Cardiac muscle cell (in vitro differentiated cells and primary cell): ENCODE data around the gene RCVRN. TPM values are rescaled to one million over a fixed set of nuclear protein-coding genes. Genes with fewer than 3 reads are reported as not detected.

Experiments
- DNase-seq, 2 donors: peaks; one replicate each; pipeline versions ENCODE4 v3.0.0 to v3.0.0-alpha.2; 2010 to 2017; ENCODE audit warnings: low read depth in 1 of 2, low spot score in 1 of 2
- H3K27ac ChIP-seq: fragments of 200-600 bp; sonication (generic); 2 replicates; pipeline ENCODE4 v1.5.1; 2016
- H3K27me3 ChIP-seq: fragments of 200-600 bp; sonication (generic); 2 replicates; pipeline ENCODE4 v1.6.0; 2016; ENCODE audit warnings: control low read depth
- H3K36me3 ChIP-seq: fragments of 200-600 bp; sonication (generic); 2 replicates; pipeline ENCODE4 v1.5.1; 2016; ENCODE audit warnings: control low read depth
- H3K4me1 ChIP-seq: fragments of 200-600 bp; sonication (generic); 2 replicates; pipeline ENCODE4 v1.8.1; 2017; ENCODE audit warnings: low read depth, mild to moderate bottlenecking, mixed run types
- H3K4me3 ChIP-seq: fragments of 200-600 bp; sonication (generic); 2 replicates; pipeline ENCODE4 v1.5.1; 2016; ENCODE audit warnings: mild to moderate bottlenecking
- H3K9me3 ChIP-seq: fragments of 200-600 bp; sonication (generic); 2 replicates; pipeline ENCODE4 v1.5.1; 2017; ENCODE audit warnings: low read depth, mild to moderate bottlenecking, control low read depth
- polyA plus RNA-seq: library from polyadenylated mRNA; unstranded; fragments of >200 nt; fragmentation: Nextera tagmentation; extraction: Ambion mirVana; gene quantifications from 2 replicates; pipeline ENCODE4 v1.2.1, GENCODE V29; 2016
- total RNA-seq: library from RNA; depleted of rRNA; stranded (reverse); fragments of >200 nt; gene quantifications from 2 replicates; pipeline ENCODE4 v1.2.3, GENCODE V29; 2016
- TF ChIP-seq, protein P1 (sequence below): IDR thresholded peaks from 2 replicates; pipeline ENCODE4 v1.5.1; 2012; ENCODE audit warnings: low read depth, mild to moderate bottlenecking, low read length

Gene RCVRN
- total and polyA plus RNA-seq, 2 experiments from 2014 or later = 0.06 TPM; not detected in 1

DNA sequence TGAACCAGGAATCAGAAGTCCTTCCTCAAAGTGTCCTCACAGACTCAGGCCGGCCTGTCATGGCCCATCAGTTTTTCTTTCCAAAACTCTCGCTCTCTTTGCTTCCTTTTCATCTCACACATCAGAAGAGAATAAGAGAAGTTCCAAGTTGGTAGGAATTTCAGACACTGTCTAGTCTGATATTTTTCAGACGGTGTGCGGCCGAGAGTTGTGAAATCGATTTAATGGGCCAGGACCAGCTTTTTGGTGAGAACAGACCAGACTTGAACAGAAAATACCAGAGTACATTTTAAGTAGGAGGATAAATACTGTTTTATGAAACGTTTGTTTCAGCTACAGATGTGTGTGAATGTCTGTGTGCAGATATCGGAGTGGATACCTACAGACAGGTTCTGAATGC is 24.8 kb upstream of the RCVRN start:
- no peak overlapping the region for H3K4me3 ChIP-seq
- H3K36me3 ChIP-seq = no peaks in the 10 kb centered on the region
- no peaks in the 10 kb centered on the region for H3K9me3 ChIP-seq
- no peaks in the 10 kb centered on the region for H3K4me1 ChIP-seq
- no peak overlapping the region for H3K27ac ChIP-seq
- DNase-seq = no peak
- TF ChIP-seq, protein P1, sequence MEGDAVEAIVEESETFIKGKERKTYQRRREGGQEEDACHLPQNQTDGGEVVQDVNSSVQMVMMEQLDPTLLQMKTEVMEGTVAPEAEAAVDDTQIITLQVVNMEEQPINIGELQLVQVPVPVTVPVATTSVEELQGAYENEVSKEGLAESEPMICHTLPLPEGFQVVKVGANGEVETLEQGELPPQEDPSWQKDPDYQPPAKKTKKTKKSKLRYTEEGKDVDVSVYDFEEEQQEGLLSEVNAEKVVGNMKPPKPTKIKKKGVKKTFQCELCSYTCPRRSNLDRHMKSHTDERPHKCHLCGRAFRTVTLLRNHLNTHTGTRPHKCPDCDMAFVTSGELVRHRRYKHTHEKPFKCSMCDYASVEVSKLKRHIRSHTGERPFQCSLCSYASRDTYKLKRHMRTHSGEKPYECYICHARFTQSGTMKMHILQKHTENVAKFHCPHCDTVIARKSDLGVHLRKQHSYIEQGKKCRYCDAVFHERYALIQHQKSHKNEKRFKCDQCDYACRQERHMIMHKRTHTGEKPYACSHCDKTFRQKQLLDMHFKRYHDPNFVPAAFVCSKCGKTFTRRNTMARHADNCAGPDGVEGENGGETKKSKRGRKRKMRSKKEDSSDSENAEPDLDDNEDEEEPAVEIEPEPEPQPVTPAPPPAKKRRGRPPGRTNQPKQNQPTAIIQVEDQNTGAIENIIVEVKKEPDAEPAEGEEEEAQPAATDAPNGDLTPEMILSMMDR = no peak
- H3K27me3 ChIP-seq = no peaks in the 10 kb centered on the region

DNA sequence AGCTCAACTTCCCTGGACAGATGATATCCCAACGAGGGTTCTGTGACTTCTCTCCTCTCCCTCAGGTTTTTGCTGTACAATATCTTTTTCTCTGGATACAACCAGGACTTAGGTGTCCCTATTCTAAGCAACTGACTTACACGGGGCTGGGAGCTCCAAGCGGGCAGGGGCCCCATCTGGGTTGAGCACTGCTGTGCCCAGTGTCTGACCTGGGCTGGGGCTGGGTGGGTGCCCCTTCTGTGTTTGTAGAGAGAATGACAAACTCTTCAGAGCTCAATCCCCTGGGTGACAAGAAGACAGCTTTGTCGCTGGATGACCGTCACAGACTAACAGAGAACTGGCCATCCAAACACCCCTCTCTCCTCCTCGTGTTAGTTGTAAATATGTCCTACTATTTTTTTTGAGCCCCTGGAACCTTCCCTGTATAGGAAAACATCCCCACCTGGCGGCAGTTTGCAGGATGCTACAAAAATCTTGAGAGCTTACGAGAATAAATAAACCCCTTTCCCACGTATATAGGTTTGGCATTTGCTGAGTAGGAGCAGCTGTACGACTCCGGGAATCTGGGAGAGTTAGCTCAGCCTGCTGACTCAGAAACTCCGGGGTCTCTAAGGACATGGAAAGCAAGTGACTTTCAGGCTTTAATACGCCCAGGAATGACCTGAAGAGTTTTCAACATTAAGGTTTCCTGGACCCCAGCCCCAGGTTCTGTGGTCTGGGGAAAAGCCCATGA is 23.7 kb upstream of the RCVRN start:
- peak; percentile 79 to 86 for DNase-seq
- no peaks in the 10 kb centered on the region for H3K27me3 ChIP-seq
- no peaks in the 10 kb centered on the region for H3K9me3 ChIP-seq
- no peak overlapping the region for H3K27ac ChIP-seq
- H3K4me1 ChIP-seq = no peaks in the 10 kb centered on the region
- H3K36me3 ChIP-seq = no peaks in the 10 kb centered on the region
- H3K4me3 ChIP-seq = no peak overlapping the region
- TF ChIP-seq, protein P1 = peak; percentile 72

DNA sequence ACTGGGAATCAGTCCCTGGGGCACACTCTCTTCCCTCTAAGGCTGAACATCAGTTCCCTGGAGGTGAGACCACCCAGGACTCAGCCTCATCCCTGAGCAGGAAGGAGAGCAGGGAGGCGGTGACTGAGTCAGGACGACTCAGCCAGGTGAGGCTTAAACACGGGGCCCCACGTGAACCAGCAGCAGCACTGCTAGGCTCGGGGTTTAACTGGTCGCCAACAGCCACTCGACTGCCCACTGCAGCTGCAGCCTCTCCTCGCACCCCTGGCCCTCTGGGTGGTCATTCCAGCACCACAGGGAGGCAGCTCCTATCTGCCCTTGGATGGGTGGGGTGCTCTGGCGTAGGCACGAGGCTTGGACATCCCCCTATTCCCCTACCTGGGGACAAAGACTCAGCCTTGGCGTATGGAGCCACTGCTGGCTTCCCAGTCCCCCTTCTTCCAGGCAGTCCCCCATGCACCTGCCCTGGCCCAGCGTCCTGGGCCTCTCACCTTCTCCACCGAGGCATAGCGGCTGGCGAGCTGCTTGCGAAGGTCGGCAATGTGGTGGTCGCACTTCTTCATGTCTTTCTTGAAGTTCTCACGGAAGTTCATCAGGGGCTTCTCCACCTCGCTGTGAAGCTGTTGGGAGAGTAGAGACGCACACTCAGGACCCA is 21.2 kb upstream of the RCVRN start:
- no peaks in the 10 kb centered on the region for H3K9me3 ChIP-seq
- no peak for DNase-seq
- no peak overlapping the region for H3K4me3 ChIP-seq
- H3K27ac ChIP-seq = no peak overlapping the region
- TF ChIP-seq, protein P1 = no peak
- H3K27me3 ChIP-seq = no peaks in the 10 kb centered on the region
- no peaks in the 10 kb centered on the region for H3K4me1 ChIP-seq
- H3K36me3 ChIP-seq = no peaks in the 10 kb centered on the region

DNA sequence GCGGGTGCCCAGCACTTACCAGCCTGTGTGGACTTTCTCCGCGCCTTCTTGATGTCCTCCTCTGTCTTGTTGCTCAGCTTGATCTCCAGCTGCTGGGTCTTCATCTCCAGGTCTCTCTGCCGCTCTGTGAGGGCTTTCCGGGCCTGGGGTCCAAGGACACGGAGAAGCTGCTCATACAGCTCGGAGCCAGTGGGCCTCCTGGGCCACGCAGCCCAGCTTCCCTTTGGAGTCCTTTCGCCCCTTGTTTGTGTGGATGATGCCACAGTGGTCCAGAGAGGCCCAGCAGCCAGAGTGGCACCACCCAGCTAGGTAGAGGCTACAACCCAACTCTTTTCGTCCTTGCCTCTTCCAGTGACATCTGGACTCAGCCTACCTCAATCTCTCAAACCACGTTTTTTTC is 20.4 kb upstream of the RCVRN start:
- H3K4me1 ChIP-seq = no peaks in the 10 kb centered on the region

DNA sequence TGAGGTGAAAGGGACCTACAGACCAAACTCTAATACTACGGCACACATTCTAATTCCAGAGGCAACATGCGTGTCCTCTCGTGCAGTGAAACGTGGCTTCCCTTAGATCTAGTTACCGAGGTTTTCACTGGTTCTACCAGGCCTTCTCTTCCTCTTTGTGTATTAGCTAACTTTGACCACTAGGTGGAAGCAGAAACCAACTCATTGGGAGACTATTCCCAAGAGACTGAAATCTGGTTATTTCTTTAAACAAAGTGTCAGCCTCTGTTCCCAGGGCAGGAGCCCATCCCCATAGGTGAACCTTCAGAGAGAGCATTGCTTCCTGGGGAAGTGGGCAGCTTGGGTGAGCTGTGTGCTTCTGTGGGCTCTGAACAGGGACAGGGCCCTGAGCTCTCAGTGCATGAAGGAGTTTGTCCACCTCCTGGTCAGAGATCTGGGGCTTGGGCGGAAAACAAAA is 19.7 kb upstream of the RCVRN start:
- no peak overlapping the region for H3K27ac ChIP-seq
- no peak overlapping the region for H3K4me3 ChIP-seq
- H3K36me3 ChIP-seq = no peaks in the 10 kb centered on the region
- no peaks in the 10 kb centered on the region for H3K9me3 ChIP-seq
- TF ChIP-seq, protein P1 = peak; percentile 77
- peak; percentile 77 to 83 for DNase-seq
- no peaks in the 10 kb centered on the region for H3K4me1 ChIP-seq
- H3K27me3 ChIP-seq = no peaks in the 10 kb centered on the region

More for the DNA sequence above, 20.4 kb upstream of the RCVRN start:
- no peak for DNase-seq
- Histone ChIP-seq H3K36me3 (no peaks in the 10 kb centered on the region), H3K4me3 (no peak overlapping the region), H3K9me3 (no peaks in the 10 kb centered on the region), H3K27me3 (no peaks in the 10 kb centered on the region), H3K27ac (no peak overlapping the region)
- TF ChIP-seq, protein P1 = no peak
